Tibial artery (tissue), 4 donors: ENCODE results near the gene BZW1.

Source experiments
- DNase-seq, 2 donors: peaks; one replicate each; pipeline ENCODE4 v3.0.0-alpha.2; 2019
- H3K27ac ChIP-seq, 2 donors: fragments of 200-600 bp; sonication (generic) in 1 of 2; 1 replicate in 1 of 2; 2 replicates in 1 of 2; pipeline ENCODE4 v1.5.1; 2018 to 2019; ENCODE audit warnings: mild to moderate bottlenecking in 1 of 2
- H3K27me3 ChIP-seq, 2 donors: fragments of 200-600 bp; sonication (generic) in 1 of 2; one replicate each; pipeline versions ENCODE4 v1.5.1 to v1.6.0; 2016 to 2019
- H3K36me3 ChIP-seq, 3 donors: fragments of 200-600 bp; sonication (generic) in 2 of 3; one replicate each; pipeline ENCODE4 v1.5.1; 2016 to 2019; ENCODE audit warnings: mild to moderate bottlenecking in 2 of 3
- H3K4me1 ChIP-seq, 4 donors: fragments of 200-600 bp; sonication (generic) in 2 of 4; 1 replicate in 3 of 4; 2 replicates in 1 of 4; pipeline ENCODE4 v1.5.1; 2016 to 2019
- H3K4me3 ChIP-seq, 2 donors: fragments of 200-600 bp; sonication (generic) in 1 of 2; 1 replicate in 1 of 2; 2 replicates in 1 of 2; pipeline ENCODE4 v1.5.1; 2018 to 2019; ENCODE audit warnings: mild to moderate bottlenecking in 2 of 2
- H3K9me3 ChIP-seq, 3 donors: fragments of 200-600 bp; sonication (generic) in 1 of 3; one replicate each; pipeline ENCODE4 v1.5.1; 2016 to 2019
- intact Hi-C: fragments of 100-400 bp; cut with DNase I; formaldehyde crosslinking; loops from one replicate; pipeline ENCODE4 v1.15.0; 2023; ENCODE audit warnings: low total_unique reads
- TF ChIP-seq, protein P1 (sequence below), 2 experiments: fragments of 200-600 bp in 1 of 2; fragments of 450-650 bp in 1 of 2; IDR thresholded peaks; one replicate each; pipeline ENCODE4 v1.5.1; 2017 to 2019; ENCODE audit warnings: antibody characterized with exemption in 2 of 2, mild to moderate bottlenecking in 1 of 2, moderate library complexity in 1 of 2

The BZW1 gene

GRCh38 chr2:200811333-200812121 lies at the start of gene BZW1:
Gene BZW1 (plus strand): TSS chr2:200811910. CDS start chr2:200813218, 1,308 bp downstream.
- H3K27ac ChIP-seq = peak within 1 kb of the TSS; percentile 94 to 100
- intact Hi-C loops = loop anchor here (1.0 to 5.0 kb wide), 3 partner anchors 51 to 261 kb away; partner anchors contain the start of genes CLK1, HYCC2 and NDUFB3
- no peaks in the 10 kb centered on the region for H3K27me3 ChIP-seq
- no peaks in the 10 kb centered on the region for H3K9me3 ChIP-seq
- peak; percentile 93 to 98 for DNase-seq
- peak within 1 kb of the TSS; percentile 84 to 100 for H3K4me3 ChIP-seq
- H3K36me3 ChIP-seq = peaks cover 22 to 33% (median 29%) of the 10 kb centered on the region in 3 donors
- peaks cover 0 to 48% (median 34%) of the 10 kb centered on the region in 4 donors for H3K4me1 ChIP-seq
- TF ChIP-seq, protein P1, sequence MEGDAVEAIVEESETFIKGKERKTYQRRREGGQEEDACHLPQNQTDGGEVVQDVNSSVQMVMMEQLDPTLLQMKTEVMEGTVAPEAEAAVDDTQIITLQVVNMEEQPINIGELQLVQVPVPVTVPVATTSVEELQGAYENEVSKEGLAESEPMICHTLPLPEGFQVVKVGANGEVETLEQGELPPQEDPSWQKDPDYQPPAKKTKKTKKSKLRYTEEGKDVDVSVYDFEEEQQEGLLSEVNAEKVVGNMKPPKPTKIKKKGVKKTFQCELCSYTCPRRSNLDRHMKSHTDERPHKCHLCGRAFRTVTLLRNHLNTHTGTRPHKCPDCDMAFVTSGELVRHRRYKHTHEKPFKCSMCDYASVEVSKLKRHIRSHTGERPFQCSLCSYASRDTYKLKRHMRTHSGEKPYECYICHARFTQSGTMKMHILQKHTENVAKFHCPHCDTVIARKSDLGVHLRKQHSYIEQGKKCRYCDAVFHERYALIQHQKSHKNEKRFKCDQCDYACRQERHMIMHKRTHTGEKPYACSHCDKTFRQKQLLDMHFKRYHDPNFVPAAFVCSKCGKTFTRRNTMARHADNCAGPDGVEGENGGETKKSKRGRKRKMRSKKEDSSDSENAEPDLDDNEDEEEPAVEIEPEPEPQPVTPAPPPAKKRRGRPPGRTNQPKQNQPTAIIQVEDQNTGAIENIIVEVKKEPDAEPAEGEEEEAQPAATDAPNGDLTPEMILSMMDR (IDR thresholded peaks at IDR 0.05) = no peak

DNA sequence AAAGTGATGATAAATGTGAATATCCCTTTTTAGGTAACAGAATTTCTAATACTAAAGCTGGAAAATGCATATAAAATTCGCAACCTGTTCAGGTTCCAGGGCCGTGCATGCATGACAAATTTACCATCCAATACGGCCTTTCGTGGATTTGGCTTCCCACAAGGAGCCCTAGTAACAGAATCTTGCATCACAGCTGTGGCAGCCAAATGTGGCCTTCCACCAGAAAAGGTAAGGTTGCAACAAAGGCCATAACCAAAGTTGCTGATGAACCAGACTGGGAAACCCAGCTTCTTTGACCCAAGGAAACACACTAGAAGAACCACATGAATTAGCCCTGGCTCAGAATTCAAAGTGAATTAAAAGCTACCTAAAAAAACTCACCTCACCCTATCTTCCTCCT lies 49.6 kb upstream of the BZW1 start:
- Histone ChIP-seq H3K27ac (no peak overlapping the region), H3K36me3 (no peaks in the 10 kb centered on the region), H3K9me3 (no peaks in the 10 kb centered on the region), H3K4me3 (no peak overlapping the region), H3K4me1 (peaks cover 0 to 8% (median 1%) of the 10 kb centered on the region in 4 donors), H3K27me3 (no peaks in the 10 kb centered on the region)
- no peak for DNase-seq
- intact Hi-C loops = no loop called here
- TF ChIP-seq, protein P1 (IDR thresholded peaks at IDR 0.05) = no peak

- TF ChIP-seq, protein P1 (IDR thresholded peaks at IDR 0.05) = no peak
- no peaks in the 10 kb centered on the region for H3K27me3 ChIP-seq
- DNase-seq = no peak
- peaks cover 0 to 8% (median 1%) of the 10 kb centered on the region in 4 donors for H3K4me1 ChIP-seq
- H3K4me3 ChIP-seq = no peak overlapping the region
- no peaks in the 10 kb centered on the region for H3K9me3 ChIP-seq
- H3K27ac ChIP-seq = no peak overlapping the region
- no peaks in the 10 kb centered on the region for H3K36me3 ChIP-seq
- intact Hi-C loops = no loop called here
Measured at GRCh38 chr2:200763422-200763821, 48.3 kb upstream of the BZW1 start.

DNA sequence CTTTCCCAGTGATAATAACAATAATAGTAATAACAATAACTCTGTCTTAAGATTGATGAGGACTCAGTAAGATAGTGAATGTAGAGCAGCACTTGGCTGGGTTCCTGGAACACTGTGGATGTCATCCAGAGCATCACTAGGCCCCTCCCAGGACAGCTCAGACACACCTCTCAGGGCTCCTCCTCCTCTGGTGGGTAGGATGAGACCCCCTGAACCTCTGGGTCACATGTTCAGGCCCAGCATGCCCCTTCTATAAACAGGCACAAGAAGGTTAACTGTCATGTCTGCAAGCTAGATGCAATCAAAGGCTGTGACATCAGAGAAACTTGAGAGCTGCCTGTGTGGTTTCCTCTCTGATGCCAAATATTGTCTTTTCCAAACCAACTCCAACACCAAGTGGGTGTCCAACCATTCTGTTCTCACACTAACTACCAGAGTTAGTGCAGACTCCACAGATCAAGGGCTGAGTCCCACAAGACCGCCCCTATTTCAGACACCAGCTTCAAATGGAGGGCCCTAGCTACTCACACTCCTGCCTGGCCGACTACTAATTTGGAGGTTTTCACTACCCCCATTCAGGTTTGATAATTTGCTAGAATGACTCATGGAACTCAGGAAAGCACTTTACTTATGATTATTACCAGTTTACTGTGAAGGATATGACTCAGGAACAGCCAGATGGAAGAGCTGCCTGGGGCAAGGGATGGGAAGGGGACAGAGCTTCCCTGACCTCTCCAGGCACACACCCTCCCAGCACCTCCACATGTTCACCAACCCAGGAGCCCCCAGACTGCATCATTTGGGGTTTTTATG lies 46.4 kb upstream of the BZW1 start:
- Histone ChIP-seq H3K4me1 (peaks cover 0 to 13% (median 1%) of the 10 kb centered on the region in 4 donors), H3K9me3 (no peaks in the 10 kb centered on the region), H3K27me3 (no peaks in the 10 kb centered on the region), H3K27ac (peak overlapping the region in 1 of 2 donors; percentile 2), H3K4me3 (no peak overlapping the region), H3K36me3 (no peaks in the 10 kb centered on the region)
- intact Hi-C loops = no loop called here
- TF ChIP-seq, protein P1 (IDR thresholded peaks at IDR 0.05) = no peak
- no peak for DNase-seq

- TF ChIP-seq, protein P1 (IDR thresholded peaks at IDR 0.05) = no peak
- no peak for DNase-seq
- H3K4me1 ChIP-seq = peaks cover 0 to 18% (median 1%) of the 10 kb centered on the region in 4 donors
- no peaks in the 10 kb centered on the region for H3K9me3 ChIP-seq
- H3K36me3 ChIP-seq = no peaks in the 10 kb centered on the region
- H3K4me3 ChIP-seq = no peak overlapping the region
- no peaks in the 10 kb centered on the region for H3K27me3 ChIP-seq
- H3K27ac ChIP-seq = peak overlapping the region in 1 of 2 donors; percentile 2
- intact Hi-C loops = no loop called here
Measured at GRCh38 chr2:200765995-200766660, 45.6 kb upstream of the BZW1 start.
